GM10248 (cell line): ENCODE results near the gene OGFR.

Experiments used
- CTCF ChIA-PET: fragments of 300-600 bp; sonication (Branson Sonifier 250); formaldehyde crosslinking; extraction: SDS; loops from one replicate; lab custom pipeline; 2021; ENCODE audit warnings: antibody characterized with exemption; lab: Yijun Ruan, JAX
- POLR2A ChIA-PET: fragments of 350-650 bp; sonication (Branson Sonifier 250); formaldehyde crosslinking; extraction: SDS; loops from one replicate; lab custom pipeline; 2020; ENCODE audit warnings: antibody characterized with exemption; lab: Yijun Ruan, JAX
- DNase-seq: peaks from one replicate; pipeline ENCODE4 v3.0.0; 2012; ENCODE audit errors: extremely low spot score
- TF ChIP-seq, protein P1 (sequence below): IDR thresholded peaks from 2 replicates; pipeline ENCODE4 v1.5.1; 2012; ENCODE audit warnings: mild to moderate bottlenecking, low read depth; ENCODE audit errors: extremely low read depth, missing control alignments, control extremely low read depth

OGFR gene

DNA sequence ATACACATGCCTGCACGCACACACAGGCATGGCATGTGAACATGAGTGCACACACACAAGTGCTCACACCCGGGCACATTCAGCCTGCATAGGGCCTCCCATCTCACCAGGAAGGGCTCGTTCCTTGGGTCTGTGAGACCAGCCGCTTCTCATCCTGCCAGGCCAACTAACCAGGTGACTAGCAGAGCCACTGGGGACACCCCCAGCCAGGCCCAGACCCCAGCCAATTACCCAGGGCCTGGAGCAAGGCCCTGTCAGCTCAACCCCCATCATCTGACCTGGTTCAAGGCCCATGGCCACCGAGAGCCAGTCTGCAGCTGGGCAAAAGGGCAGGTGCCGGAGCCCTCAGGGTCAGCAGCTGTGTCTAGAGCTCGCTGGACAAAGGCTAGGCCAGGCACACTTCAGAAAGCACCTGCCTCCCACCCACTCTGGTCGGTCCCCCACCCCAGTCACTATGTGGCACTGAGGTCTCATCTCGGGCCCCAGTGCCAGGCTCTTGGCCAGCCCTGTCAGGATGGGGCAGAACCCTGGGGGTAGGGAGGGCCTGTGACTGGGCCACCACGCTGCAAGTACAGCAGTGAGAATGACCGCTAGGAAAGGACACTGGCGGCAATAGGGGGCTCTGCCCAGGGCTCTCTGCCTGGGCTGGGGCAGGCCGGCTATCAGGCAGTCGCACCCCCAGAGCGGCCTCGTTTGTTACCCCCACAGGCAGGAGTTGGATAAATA is 35.1 kb upstream of the OGFR start:
- CTCF ChIA-PET = no interaction called here
- TF ChIP-seq, protein P1, sequence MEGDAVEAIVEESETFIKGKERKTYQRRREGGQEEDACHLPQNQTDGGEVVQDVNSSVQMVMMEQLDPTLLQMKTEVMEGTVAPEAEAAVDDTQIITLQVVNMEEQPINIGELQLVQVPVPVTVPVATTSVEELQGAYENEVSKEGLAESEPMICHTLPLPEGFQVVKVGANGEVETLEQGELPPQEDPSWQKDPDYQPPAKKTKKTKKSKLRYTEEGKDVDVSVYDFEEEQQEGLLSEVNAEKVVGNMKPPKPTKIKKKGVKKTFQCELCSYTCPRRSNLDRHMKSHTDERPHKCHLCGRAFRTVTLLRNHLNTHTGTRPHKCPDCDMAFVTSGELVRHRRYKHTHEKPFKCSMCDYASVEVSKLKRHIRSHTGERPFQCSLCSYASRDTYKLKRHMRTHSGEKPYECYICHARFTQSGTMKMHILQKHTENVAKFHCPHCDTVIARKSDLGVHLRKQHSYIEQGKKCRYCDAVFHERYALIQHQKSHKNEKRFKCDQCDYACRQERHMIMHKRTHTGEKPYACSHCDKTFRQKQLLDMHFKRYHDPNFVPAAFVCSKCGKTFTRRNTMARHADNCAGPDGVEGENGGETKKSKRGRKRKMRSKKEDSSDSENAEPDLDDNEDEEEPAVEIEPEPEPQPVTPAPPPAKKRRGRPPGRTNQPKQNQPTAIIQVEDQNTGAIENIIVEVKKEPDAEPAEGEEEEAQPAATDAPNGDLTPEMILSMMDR = no peak
- POLR2A ChIA-PET = no interaction called here
- DNase-seq = no peak

DNA sequence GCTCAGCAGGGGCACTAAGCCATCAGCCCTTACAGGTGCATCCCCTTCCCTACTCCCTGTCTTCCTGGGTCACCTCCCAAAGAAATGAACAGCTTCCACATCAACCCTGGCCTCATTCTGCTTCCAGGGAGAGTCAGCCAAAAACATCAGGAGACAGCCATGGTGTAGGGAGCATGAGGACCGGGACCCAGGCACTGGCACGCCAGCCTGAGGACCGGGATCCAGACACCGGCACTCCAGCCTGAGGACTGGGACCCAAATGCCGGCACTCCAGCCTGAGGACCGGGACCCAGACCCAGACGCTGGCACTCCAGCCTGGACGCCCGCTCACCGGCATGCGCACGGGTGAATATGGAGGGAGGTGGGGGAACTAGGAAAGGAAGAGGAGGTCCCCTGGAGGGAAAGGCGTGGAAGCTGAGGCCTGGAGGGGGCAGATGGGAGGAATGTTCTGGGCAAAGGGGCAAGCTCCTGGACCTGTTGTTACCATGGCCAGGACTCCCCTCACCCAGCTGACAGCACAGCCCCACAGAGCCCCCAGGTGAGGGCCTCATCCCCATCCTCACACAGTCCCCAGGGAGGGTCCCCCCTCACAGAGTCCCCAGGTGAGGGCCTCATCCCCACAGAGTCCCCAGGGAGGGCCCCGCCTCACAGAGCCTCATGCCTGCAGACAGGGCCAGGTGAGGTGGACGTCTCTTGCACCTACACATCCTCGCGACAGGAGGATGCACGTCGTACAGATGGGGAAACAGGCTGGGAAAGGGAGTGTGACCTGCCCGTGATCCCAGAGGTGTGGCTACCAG is 34.3 kb upstream of the OGFR start:
- TF ChIP-seq, protein P1 = no peak
- POLR2A ChIA-PET = no interaction called here
- CTCF ChIA-PET = interaction anchor here (1.1 kb wide), 1 partner anchor 22 kb away, joined by 4 read pairs; no protein-coding TSS in a partner anchor
- no peak for DNase-seq

DNA sequence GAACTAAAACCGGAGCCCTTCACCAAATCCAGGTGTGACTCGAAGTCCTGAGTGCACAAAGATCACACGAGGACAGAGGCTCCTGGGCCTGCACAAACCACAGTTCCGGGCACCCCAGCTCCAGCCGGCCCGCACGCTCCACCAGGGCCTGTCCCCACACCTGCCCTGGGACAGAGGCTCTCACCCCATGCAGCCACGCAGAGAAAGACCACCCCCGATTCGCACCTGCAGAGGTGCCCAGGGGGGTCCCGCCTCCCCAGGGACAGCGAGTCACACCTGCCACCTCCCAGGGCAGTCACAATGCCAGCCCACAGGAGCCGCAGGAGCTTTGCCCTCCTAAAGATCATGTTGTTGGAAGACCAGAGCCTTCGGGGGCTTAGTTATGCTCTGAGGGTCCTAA is 33.7 kb upstream of the OGFR start:
- ChIA-PET CTCF (interaction anchor here (1.1 kb wide), 1 partner anchor 21 kb away, joined by 4 read pairs; no protein-coding TSS in a partner anchor), POLR2A (no interaction called here)
- TF ChIP-seq, protein P1 = no peak
- no peak for DNase-seq

GRCh38 chr20:62771396-62772102 is 33.1 kb upstream of the OGFR start:
- TF ChIP-seq, protein P1 = no peak
- ChIA-PET POLR2A (no interaction called here), CTCF (interaction anchor here (1.1 to 1.7 kb wide), 2 partner anchors 21 kb away, joined by 4 to 6 read pairs; no protein-coding TSS in a partner anchor)
- DNase-seq = no peak

GRCh38 chr20:62772103-62772611 is 32.5 kb upstream of the OGFR start:
- no peak for DNase-seq
- POLR2A ChIA-PET = no interaction called here
- CTCF ChIA-PET = interaction anchor here (1.7 kb wide), 1 partner anchor 20 kb away, joined by 6 read pairs; no protein-coding TSS in a partner anchor
- TF ChIP-seq, protein P1 = no peak

GRCh38 chr20:62772619-62772989 is 32.0 kb upstream of the OGFR start:
- DNase-seq = no peak
- CTCF ChIA-PET = interaction anchor here (1.7 kb wide), 1 partner anchor 20 kb away, joined by 6 read pairs; no protein-coding TSS in a partner anchor
- POLR2A ChIA-PET = no interaction called here
- TF ChIP-seq, protein P1 = no peak
